Fibroblast of gingiva (primary cell): ENCODE measurements around the gene UGT2B17.
"Not testable (repeated sequence)": the region's sequence is repeated elsewhere in the genome, so short reads cannot be mapped to it uniquely, and the experiment has no call there.

ENCODE experiments used
- DNase-seq: peaks from one replicate; pipeline ENCODE4 v3.0.0-alpha.2; 2011; ENCODE audit warnings: low read depth

The UGT2B17 gene

DNA sequence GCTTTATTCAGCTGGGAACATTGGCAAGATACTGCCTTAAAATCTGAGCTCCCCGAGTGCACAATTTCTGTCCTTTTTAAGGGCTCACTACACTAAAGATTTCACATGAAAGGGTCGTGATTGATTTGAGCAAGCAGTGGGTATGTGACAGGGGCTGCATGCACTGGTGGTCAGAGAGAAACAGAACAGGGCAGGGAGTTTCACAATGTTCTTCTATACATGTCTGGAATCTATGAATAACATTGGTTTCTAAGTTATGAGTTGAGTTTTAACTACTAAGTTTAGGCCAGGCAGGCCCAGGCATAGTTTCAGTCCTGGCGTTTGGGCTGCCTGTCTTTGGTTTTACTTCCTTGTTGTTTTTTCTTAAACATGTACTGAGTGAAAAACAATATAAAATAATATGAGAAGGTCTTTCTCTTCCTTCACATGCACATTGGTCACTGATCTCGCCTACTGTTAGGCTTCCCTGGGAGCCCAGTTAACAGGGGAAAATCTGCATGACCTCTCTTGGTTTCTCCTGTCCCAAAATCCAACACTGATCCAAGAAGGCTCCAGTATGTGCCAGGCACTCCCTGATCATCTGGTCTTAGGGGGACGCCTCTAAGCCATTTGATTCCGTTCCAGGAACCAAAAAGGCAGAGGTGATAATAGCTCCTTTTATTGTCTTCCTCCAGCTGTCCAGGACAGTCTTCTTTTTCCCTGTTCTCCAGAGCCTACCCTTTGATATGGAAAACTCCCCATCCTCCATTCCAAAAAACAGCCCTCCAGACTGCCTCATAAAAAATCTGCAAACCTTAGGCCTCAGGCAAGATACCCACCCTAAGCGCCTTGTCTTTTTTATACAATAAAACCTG lies at the start of gene UGT2B17:
Gene UGT2B17 (minus strand): TSS at position 51 of the 854 bp plus-strand sequence. CDS start 7,838 bp downstream, outside the sequence.
- DNase-seq, result no peak

DNA sequence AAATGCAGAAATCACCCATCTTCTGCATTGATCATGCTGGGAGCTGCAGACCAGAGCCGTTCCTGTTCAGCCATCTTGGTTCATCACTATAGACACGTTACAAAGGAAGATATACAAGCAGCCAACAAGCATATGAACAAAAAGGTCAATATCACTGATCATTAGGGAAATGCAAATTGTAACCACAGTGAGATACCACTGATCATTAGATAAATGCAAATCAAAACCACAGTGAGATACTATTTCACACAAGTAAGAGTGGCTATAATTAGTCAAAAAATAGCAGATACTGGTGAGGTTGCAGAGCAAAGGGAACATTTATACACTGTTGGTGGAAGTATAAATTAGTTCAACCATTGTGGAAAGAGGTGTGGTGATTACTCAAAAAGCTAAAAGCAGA lies 46.6 kb upstream of the UGT2B17 start:
- not testable (repeated sequence) for DNase-seq

DNA sequence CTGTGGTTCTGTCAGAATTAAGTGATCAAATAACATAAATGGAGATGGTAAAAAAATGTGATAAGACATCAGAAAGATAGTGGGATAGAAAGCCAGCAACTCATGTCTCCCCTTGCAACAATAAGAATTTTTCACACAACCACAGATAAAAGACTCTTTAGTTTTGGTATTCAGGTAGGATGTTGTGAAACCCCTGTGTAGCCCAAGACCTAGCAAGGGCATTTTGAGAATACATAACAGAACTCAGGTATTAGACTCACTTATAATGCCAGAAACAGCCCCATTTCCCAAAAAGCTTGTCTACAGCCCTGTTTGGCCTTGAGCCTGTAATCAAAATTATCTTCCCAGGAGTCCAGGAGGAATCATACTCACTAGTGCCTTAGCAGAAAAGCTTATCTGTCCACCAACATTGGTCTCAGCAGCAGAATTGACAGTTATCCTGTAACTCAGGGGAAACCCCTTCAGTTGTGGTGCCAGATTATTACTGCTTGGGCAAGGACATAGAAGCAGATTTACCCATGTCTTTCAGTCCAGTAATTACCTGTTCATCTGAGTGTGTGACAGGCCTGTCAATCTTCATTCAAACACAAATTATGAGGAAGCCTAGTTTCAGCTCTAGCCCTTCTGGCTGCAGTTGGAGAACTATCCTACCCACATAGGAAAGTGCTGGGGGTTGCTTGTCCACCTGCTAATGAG lies 41.0 kb upstream of the UGT2B17 start:
- no peak for DNase-seq

DNA sequence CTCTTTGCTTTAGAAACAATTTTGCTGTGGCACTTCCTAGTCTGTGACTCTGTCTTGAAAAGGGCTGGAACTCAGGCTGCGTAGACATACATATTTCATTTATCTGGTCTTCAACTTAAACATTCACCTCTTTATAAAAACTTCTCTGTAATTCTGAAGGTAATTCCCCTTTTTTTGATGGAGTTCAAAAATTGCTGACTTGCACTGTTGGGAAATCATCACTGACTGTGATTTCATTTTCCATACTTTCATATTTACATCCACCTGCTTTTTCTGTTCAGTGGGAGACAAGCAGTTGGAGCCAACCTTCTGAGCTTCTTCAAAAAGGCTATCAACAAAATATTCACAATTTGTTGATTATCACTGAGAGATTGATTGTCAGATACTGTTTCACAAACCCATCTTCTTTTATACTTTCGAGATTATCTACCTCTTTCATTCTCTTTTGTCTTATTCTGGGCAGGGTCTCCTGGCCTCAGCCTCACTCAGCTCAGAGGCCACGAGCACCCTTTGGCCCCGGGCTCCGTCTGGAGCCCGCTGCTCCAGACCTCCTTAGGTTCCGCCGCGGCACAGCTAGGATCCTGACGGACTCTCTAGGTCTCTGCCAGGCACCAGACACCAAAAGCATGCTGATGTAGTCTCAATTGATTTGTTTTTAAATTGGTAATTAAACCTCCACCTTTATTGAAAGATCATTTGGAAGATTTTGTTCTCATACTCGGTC lies 39.7 kb upstream of the UGT2B17 start:
- no peak for DNase-seq

DNA sequence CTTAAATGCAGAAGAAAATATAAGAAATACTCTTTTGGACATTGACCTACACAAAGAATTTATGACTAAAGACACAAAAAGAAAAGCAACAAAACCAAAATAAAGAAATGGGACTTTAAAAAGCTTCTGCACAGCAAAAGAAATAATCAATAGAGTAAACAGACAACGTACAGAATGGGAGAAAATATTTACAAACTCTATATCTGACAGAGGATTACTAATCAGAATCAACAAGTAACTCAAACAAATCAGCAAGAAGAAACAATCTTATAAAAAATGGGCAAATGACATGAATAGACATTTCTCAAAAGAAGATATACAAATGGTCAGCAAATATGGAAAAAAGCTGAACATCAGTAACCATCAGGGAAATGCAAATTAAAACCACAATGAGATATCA lies 37.6 kb upstream of the UGT2B17 start:
- no peak for DNase-seq

DNA sequence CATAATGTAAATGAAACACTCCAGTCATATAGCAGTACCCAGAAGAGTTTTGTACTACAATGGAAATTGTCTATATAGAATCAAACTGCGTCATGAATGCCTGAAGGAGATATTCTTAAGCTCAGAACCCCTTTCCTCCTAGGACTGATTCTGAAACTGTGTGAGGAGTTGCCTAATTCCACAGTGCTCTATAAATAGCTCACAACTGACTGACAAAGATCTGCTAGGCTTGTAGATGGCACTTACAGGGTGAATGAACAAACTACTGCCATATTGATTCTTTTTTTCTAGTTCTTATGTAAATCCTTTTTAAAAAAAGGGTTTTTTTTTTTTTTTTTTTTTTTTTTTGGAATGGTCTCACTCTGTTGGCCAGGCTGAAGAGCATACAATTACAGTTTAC lies 30.1 kb upstream of the UGT2B17 start:
- DNase-seq, result no peak

DNA sequence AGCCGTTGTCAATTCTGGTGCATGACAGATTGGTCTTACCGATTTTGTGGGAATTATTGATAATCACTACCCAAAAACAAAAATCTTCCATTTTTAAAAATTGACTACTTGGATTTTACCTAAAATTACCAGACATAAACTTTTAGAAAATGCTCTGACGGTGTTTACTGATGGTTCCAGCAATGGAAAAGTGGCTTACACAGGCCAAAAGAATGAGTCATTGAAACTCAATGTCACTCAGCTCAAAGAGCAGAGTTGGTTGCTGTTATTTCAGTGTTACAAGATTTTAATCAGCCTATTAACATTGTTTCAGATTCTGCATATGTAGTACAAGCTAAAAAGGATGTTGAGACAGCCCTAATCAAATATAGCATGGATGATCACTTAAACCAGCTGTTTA lies 23.0 kb upstream of the UGT2B17 start:
- no peak for DNase-seq

DNA sequence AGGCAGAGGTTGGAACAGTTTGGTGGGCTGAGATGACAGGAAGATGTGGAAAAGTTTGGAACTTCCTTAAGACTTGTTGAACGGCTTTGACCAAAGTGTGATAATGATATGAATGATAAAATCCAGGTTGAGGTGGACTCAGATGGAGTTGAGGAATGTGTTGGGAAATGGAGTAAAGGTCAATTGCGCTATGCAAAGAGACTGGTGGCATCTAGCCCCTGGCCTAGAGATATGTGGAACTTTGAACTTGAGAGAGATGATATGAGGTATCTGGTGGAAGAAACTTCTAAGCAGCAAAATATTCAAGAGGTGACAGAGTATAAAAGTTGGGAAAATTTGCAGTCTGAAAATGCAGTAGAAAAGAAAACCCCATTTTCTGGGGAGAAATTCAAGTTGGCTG lies 21.4 kb upstream of the UGT2B17 start:
- no peak for DNase-seq

DNA sequence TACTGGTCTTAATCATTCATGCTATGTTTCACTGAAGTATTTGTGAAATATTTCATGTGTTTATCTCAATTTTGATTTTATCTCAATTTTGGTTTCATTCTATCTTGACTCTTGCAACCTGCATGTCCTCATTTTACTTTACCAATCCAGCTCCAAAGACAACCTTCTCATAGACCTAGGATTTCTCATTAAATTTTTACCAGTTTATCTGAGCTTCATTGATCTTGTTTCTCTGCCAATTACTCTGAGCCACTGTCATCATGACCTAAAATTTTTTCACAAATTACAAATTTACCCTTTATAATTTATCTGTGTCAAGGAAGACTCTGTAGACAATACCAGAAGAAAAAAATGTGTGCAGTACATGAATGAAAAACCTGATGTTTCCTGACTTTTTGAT lies 18.6 kb upstream of the UGT2B17 start:
- no peak for DNase-seq

DNA sequence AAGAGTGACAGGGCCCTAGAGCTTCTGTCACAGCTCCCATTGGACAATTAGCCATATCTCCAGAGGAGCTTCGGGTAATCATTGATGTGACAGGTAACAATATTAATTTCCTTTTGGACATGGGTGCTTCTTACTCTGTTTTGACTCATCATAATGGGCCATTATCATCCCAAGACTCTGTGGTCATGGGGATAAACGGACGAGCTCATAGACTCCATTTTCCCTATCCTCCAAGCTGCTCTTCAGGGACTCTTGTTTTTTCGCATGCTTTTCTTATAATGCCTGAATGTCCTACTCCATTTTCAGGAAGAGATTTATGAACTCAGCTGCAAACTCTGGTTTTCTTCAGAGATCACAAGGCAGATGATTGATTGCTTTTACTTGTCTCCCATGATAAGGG lies 17.0 kb upstream of the UGT2B17 start:
- DNase-seq, result no peak

DNA sequence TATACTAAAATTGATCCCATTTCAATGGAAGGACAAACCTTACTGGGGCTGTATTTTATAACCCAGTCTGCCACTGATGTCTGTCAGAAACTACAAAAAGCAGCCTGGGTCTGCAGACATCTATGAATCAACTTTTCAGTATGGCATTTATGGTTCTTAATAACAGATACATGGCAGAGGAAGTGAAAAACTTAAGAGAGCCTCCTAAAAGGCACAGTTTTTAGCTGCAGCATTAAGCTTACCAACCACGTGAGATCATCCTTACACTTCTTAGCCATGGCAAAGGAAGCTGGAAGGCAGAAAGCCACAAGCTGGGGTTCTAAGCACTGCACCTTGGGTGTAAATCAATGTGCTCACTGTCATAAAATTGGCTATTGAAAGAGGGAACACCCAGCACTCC lies 16.6 kb upstream of the UGT2B17 start:
- DNase-seq, result no peak

DNA sequence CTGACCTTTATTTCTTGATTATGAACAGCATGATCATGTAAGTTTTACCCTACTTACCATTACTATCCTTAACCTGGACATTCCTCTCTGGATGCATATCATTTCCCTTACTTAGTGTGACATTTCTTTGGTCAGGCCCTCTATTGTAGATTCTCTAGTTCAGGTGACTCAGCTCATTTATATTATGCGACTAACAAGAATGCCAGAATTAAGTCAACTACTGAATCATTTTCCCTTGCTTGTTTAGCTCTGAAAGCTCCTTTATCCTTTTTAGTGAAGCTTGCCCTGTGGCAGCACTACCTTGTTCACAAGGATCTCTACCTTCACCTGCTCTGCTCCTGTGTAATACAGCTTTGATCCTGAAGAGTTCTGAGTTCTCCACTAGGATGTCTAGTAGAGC lies 15.1 kb upstream of the UGT2B17 start:
- DNase-seq, result no peak

DNA sequence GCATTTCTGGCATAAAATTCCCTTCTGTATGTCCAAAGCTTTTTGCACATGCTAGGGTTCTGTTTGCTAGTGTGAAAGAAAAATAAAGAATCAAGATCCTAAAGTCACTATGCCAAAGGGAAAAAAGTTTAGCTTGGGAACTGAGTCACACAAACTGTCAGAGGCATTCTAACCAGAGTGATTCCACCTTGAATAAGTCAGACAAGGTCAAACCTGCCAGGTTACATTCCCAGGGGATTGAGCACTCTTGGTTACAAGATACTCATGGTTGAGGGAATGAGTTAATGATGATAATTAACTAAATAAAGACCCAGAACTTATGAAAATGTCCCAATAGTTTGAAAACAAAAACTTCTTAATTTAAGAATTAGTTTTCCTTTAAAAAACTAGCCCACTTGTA lies 13.7 kb upstream of the UGT2B17 start:
- no peak for DNase-seq

DNA sequence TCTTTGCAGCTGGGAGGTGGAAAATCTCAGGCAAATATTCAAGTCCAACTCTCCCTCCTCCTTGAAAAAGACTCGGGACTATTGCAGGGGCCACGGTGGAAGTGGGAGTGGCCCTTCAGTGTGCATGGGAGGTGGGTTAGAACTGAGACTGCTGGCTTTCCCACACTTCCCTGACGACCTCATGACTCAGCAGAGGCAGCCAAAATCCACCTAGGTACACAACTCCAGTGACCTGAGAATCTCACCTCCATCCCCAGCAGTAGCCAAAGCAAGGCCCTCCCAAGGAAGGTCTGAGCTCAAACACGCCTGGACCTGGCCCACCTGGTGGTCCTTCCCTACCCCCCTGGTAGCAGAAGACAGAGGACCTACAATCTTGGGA lies 6.2 kb upstream of the UGT2B17 start:
- DNase-seq, result no peak

DNA sequence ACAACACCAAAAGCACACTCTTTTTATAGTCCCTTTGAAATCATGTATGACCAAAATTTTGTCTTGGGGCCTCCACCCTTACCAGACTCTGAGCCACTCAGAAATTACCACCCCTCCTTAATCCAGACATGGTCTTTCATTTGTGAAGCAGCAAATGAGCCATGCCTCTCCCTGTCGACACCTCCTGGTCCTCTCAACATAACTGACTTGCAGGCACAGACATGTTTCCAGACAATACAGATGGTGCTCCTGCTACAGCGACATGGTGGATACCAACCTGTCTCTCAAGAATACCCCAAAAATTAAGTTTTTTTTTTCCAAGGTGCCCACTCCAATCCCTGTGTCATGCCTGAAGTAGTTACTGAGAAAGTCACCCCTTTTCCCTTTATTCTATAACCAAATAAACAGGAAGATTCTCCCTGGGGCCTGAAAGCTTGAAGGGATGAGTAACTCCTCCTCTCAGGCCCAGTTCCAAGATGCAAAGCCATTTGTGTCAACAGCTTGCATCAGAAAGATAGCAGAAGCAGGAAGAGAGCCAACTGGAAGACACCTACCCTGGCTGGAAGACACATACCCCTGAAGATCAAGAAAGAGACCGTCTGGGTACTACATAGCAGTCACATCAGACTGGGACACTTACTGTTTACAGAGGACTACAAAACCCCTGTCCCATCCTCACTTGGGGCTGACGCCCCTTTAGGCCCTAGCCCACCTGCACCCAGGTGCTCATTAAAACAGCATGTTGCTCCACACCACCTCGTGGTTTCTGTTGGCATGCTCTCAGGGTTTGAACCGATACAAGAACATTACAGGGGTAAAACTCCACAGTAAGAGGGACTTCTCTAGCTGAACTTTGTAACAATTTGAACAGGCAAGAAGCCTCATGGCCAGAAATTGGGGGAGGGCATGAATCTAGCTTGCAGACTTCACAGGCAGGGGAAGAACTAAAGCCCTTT lies 5.5 kb upstream of the UGT2B17 start:
- DNase-seq, result no peak

DNA sequence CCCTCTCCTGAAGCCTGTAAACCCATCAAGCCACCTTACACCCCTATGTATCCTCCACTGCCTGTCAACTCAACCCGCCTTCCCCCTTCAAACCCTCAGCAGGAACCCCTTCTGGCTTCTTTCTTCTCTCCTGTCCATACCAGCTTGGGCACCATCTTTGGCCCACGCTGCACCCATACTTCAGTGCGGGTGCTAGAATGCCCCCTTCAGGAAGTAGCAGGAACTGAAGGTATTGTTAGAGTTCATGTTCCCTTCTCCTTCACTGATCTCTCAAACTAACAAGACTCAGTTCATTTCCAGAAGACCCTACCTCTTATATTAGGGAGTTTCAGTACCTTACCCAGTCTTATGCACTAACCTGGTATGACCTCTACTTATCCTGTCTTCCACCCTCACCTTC lies 1.5 kb upstream of the UGT2B17 start:
- DNase-seq, result no peak

DNA sequence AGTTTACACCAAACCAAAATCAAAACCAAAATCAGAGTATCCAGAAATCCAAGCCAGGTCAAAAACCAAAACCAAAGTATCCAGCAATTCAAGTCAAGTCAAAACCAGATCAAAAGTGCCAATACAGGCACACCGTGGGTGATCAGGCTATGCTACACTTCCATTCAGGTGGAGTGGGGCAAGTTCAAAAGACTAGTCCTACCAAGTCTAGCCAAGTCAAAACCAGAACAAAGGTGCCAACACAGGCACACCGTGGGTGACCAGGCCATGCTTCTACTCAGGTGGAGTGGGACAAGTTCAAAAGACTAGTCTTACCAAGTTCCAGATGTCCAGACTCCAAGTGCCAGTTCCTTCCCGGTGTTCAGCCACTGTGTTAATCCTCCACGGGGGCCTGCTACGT lies 486 bp downstream of the UGT2B17 start:
- not testable (repeated sequence) for DNase-seq

DNA sequence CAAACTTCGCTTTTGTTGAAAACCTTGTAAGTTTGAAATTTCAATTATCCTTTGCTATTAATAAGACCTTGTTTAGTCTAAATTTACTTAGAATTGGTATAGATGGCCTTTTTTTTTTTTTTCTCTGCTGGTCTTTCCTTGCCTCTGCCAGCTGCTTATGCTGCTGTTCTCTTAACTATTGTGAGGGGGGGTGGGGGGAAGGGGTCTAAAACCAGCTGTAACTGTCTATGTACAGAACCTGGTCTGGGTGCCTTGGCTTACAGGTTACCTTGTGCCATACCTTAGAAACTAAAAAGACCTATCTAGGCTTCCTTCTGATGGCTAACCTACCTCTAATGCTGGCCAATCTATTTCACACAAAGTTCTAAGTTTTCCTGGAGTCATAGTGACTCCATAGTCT lies 1.0 kb downstream of the UGT2B17 start:
- no peak for DNase-seq

DNA sequence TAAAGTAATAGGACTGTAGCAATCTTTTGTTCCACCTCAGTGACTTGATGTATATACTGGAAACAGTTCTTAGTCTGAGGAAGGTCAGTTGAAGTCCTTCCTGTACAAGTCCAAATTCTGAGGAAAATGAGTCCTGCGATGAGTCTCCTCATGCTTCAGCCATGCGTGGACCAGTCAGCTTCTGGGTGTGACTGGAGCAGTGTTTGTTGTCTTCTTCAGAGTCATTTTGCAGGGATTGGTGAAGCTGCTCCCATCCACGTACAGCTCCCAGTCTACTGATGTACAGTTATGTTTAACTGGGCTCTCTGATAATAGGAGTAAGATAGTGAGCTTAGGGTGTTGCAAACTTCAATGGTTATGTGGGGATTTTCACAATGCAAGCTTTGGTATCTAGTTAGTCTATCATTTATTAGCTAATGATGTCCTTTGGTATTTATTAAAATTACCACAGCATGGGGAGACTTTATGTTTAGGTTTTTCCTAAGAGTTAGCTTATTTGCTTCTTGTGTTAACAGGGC lies 3.4 kb downstream of the UGT2B17 start:
- no peak for DNase-seq

DNA sequence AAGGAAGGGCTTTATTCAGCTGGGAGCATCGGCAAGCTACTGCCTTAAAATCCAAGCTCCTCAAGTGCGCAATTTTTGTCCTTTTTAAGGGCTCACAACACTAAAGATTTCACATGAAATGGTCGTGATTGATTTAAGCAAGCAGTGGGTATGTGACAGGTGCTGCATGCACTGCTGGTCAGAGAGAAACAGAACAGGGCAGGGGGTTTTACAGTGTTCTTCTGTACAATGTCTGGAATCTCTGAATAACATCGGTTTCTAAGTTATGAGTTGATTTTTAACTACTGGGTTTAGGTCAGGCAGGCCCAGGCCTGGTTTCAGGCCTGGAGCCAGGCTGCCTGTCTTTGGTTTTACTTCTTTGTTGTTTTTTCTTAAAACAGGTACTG lies 6.0 kb downstream of the UGT2B17 start:
- no peak for DNase-seq

DNA sequence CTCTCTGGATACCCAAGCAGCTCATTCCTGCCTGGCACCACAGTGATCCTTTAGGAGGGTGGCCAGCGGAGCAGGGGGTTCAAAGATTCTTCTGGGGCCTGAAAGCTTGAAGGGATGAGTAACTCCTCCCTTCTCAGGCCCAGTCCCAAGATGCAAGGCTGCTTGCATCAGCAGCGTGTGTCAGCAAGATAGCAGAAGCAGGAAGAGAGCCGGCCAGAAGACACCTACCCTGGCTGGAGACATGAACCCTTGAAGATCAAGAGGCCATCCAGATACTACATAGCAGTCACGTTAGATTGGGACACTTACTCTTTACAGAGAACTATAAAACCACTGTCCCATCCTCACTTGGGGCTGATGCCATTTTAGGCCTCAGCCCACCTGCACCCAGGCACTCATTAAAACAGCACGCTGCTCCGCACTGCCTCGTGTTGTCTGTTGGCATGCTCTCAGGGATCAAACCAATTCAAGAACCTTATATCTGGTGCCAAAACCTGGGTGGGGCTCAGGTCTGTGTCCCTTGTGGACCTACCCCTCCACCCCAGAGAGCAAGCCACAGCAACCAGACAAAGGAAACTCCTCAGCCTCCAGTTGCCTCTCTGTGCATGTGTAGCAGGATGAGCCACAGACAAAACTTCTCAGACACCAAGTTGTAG lies 6.5 kb downstream of the UGT2B17 start:
- no peak for DNase-seq
